AG08396 (cell line): ENCODE results near the gene IL22.
"Not testable (repeated sequence)": the region's sequence is repeated elsewhere in the genome, so short reads cannot be mapped to it uniquely, and the experiment has no call there.

ENCODE experiments used
- DNase-seq: peaks from one replicate; pipeline ENCODE4 v3.0.0; 2012; ENCODE audit warnings: low spot score, mixed read lengths

The IL22 gene

DNA sequence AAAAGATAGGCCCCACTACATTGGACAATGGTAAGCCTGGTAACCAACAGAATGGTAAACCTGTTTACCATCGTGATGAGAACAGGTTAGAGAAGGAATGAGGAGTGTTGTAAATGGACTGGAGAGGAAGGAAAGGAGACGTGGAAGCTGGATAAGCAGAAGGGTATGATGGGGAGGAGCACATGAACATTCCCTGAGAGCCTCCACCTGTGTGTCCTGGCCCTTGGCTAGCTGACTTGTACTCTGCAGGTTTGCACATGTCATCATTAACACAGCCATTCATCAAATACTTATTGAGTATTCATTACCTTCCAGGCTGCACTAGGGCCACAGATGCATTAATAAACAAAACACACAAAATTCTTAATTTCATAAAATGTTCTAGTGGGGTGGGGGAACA, 23.4 kb downstream of the IL22 start:
- DNase-seq = no peak

DNA sequence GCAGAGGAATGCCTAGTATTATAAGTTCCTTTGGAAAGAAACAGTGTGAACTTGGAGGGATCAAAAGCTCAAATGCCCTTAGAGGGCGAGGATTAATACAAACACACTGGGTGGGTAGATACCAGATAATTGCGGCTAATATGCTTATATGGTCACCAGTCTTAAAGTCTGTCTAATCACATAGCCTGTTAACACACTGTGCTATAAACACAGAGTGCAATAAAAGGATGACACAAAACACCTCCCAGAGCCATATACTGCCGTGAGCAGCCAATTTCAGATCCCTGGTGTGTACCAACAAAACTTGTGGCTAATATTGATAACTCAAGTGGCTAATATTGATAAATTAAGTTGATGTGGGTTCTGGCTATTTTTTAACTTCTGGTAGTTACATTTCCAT, 26.0 kb downstream of the IL22 start:
- DNase-seq = no peak

- no peak for DNase-seq
These were observed 27.6 kb downstream of the IL22 start, which contains the start of gene IL26 for GRCh38 chr12:68225576-68226476. Gene IL26 (minus strand): TSS chr12:68225810. CDS start chr12:68225756, 54 bp downstream.

DNA sequence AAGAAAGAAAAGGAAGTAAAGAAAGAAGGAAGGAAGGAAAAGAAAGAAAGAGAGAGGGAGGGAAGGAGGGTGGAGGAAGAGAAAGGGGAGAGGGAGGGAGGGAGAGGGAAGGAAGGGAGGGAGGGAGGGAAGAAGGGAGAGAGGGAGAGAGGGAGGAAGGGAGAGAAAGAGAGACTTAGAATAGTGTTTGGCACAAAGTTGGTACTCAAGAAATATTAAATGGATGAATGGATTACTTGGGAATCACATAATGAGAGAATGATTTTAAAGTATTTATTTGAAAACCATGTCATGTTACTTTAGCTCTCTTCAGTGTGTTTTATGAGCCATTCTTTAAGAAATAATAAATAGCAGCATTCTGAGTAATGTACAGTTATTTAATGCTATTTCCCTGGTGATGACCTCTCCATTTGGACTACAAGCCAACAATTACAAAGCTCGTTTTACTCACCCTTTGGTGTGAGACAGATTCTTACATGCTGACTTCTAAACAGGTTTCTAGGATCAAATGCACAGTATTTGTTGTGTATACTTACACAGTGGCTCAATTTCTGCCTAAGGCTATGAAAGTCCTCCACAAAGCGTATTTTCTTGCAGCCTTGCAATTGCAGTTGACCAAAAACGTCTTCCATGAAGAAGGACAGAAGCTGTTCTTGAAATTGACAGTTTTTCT, 28.7 kb downstream of the IL22 start:
- DNase-seq = no peak

DNA sequence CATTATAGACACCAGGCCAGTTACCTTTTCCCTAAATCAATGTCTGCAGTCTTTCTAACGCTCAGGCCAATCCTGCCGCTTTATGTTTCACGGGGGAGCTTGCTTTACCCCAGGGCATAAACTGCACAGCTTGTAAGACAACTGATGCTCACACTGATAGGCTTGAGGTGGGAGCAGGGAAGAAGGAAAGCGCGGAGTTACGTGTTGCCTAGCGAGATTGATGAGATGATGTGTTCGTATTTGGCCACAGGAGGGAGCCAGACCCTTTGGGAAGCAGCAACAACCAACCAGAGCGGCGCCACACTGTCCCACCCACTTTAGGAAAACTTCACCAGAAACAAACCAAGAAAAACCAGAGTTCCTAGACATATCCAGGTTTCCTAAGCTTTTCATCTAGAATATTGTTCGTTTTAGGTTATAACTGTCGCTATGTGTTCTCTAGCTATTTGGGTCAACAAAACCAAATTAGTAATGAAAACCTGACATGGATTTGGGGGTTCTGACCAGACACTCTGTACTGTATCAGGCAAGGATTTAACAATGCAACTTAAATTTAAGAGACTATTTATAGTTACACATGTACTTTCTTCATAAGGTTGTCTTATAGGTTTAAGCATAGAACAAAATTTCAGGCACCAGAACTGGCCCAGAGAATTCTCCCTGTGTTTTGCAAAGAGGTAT, 30.2 kb downstream of the IL22 start:
- DNase-seq = peak; percentile 84

DNA sequence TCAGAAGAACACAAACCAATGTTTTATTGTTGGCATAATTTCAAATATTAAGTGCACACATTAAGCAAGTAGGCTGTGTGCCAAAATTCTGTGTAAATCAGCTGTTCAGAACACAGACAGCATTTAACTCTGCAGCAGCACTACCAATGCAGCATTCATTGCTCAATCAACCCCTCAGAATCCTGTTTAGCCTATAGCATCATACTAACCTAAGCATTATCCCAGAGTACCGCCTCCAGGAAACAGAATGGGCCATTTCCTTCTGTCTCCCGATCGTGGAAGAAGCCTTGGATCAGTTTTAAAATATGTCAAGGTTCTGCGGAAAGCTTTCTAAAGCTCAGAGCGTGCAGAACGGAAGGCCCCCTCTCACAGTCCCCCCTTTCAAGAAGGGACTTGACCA, 31.1 kb downstream of the IL22 start:
- DNase-seq = no peak

DNA sequence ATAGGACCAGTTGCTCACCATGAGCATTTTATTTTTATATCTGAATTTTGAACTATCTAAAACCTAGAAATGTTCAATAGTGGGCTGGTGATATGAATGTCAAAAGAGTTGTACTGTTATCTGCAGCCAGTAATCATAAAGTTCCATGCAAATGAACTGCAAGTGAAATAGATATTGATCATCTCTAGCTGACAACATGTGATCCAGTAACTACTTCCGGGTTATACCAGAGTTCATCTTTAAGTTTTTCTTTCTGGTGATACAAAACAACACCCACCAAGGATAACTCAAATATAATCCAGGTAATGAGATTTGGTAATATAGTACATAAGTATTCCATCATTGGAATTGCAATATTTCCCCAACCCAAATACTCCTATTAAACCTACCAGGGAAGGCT, 31.9 kb downstream of the IL22 start:
- no peak for DNase-seq

GRCh38 chr12:68210875-68211274, 42.5 kb downstream of the IL22 start:
- no peak for DNase-seq

GRCh38 chr12:68209048-68209728, 44.2 kb downstream of the IL22 start:
- not testable (repeated sequence) for DNase-seq

DNA sequence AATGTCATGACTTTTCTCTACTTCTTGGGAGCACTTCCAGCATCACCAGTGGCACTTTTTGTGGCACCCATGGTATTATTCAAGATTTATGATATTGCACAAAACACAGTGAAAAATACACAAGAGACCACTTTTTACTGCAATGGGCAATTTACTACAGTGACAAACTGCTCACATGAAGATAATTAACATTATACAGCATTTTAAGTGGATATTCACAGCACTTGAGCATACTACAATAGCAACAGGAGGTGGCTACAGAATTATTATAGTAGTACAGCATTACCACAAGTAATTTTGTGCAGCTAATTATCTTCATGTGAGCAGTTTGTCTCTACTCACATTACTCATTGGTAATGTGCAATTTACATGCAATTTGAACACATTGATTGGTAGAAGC, 46.1 kb downstream of the IL22 start:
- DNase-seq = no peak

GRCh38 chr12:68206446-68206845, 47.0 kb downstream of the IL22 start:
- no peak for DNase-seq

GRCh38 chr12:68203460-68203875, 49.9 kb downstream of the IL22 start:
- no peak for DNase-seq

DNA sequence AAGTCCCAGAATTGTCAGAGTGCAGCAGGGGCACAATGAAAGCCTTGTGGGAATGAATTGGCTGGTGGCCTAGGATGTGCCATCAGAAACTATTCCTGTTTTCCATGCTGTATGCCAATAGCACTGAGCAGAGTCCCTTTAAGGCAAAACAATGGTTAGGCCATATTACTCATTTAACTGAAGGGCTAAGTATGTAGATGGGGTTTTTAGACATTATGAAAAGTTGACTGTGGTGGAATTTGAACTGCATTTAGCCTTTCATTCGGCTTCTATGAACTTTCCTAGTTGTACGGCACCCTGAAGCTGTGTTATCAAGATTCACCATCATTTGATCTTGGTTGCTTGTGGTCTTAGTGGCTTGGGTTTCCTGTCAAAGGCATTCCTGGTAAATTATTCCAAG, 52.5 kb downstream of the IL22 start:
- no peak for DNase-seq

DNA sequence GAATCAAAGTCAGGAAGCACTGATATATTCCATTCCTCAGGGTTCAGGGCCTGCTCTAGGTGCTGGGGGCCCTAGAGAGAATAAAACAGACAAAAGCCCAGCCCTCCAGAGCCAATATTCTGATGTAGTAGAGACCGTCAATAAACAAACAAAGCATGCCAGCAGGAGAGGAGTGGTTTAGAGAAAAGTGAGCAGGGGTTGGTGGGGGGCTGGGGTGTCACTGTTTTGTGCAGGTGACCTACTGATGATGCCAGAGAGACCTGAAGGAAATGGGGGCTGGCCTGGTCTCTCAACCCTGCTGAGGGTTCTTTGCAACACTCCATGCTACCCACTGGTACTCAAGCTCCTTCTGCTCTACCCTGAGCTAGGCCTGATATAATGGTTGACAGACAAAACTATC, 54.3 kb downstream of the IL22 start:
- no peak for DNase-seq

- DNase-seq = no peak
These were observed 54.8 kb downstream of the IL22 start for GRCh38 chr12:68198507-68199086.
